ENCODE measurements around the gene SLC9A9. TPM values are rescaled to one million over a fixed set of nuclear protein-coding genes. Genes with fewer than 3 reads are reported as not detected.

The SLC9A9 gene
- total and polyA plus RNA-seq, 2 of the 8 experiments (the other 6 are each of a cell fraction or from before 2014, with no cell fraction given), result 0.48 to 1.1 TPM

DNA sequence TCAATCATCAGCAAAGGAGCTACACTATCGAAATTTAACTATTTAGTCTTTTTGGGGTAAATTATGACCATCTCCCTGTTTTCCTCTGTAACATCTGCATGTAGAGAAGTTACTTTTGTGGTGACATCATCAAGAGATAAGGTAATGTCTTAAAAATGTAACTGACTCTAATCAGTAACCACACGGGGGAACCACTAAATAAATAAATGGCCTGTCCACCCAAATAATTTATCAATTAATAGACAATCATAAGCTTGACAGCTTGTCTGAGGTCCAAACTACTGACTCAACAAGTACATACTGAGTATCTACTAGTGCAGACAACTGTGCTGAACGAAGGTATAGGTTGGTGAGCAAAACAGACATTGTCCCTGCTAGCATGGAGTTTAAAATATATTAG is 219.3 kb downstream of the SLC9A9 start (continued):
- TF ChIP-seq, protein P1, sequence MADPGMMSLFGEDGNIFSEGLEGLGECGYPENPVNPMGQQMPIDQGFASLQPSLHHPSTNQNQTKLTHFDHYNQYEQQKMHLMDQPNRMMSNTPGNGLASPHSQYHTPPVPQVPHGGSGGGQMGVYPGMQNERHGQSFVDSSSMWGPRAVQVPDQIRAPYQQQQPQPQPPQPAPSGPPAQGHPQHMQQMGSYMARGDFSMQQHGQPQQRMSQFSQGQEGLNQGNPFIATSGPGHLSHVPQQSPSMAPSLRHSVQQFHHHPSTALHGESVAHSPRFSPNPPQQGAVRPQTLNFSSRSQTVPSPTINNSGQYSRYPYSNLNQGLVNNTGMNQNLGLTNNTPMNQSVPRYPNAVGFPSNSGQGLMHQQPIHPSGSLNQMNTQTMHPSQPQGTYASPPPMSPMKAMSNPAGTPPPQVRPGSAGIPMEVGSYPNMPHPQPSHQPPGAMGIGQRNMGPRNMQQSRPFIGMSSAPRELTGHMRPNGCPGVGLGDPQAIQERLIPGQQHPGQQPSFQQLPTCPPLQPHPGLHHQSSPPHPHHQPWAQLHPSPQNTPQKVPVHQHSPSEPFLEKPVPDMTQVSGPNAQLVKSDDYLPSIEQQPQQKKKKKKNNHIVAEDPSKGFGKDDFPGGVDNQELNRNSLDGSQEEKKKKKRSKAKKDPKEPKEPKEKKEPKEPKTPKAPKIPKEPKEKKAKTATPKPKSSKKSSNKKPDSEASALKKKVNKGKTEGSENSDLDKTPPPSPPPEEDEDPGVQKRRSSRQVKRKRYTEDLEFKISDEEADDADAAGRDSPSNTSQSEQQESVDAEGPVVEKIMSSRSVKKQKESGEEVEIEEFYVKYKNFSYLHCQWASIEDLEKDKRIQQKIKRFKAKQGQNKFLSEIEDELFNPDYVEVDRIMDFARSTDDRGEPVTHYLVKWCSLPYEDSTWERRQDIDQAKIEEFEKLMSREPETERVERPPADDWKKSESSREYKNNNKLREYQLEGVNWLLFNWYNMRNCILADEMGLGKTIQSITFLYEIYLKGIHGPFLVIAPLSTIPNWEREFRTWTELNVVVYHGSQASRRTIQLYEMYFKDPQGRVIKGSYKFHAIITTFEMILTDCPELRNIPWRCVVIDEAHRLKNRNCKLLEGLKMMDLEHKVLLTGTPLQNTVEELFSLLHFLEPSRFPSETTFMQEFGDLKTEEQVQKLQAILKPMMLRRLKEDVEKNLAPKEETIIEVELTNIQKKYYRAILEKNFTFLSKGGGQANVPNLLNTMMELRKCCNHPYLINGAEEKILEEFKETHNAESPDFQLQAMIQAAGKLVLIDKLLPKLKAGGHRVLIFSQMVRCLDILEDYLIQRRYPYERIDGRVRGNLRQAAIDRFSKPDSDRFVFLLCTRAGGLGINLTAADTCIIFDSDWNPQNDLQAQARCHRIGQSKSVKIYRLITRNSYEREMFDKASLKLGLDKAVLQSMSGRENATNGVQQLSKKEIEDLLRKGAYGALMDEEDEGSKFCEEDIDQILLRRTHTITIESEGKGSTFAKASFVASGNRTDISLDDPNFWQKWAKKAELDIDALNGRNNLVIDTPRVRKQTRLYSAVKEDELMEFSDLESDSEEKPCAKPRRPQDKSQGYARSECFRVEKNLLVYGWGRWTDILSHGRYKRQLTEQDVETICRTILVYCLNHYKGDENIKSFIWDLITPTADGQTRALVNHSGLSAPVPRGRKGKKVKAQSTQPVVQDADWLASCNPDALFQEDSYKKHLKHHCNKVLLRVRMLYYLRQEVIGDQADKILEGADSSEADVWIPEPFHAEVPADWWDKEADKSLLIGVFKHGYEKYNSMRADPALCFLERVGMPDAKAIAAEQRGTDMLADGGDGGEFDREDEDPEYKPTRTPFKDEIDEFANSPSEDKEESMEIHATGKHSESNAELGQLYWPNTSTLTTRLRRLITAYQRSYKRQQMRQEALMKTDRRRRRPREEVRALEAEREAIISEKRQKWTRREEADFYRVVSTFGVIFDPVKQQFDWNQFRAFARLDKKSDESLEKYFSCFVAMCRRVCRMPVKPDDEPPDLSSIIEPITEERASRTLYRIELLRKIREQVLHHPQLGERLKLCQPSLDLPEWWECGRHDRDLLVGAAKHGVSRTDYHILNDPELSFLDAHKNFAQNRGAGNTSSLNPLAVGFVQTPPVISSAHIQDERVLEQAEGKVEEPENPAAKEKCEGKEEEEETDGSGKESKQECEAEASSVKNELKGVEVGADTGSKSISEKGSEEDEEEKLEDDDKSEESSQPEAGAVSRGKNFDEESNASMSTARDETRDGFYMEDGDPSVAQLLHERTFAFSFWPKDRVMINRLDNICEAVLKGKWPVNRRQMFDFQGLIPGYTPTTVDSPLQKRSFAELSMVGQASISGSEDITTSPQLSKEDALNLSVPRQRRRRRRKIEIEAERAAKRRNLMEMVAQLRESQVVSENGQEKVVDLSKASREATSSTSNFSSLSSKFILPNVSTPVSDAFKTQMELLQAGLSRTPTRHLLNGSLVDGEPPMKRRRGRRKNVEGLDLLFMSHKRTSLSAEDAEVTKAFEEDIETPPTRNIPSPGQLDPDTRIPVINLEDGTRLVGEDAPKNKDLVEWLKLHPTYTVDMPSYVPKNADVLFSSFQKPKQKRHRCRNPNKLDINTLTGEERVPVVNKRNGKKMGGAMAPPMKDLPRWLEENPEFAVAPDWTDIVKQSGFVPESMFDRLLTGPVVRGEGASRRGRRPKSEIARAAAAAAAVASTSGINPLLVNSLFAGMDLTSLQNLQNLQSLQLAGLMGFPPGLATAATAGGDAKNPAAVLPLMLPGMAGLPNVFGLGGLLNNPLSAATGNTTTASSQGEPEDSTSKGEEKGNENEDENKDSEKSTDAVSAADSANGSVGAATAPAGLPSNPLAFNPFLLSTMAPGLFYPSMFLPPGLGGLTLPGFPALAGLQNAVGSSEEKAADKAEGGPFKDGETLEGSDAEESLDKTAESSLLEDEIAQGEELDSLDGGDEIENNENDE (IDR thresholded peaks at IDR 0.05; ENCODE audit: insufficient replicate concordance, low read length), result no peak
- TF ChIP-seq SAP30 (IDR thresholded peaks at IDR 0.05; ENCODE audit: insufficient read depth, insufficient replicate concordance, low read length) (no peak), NANOG (IDR thresholded peaks at IDR 0.05; ENCODE audit: insufficient read depth, low read depth, low read length, poor library complexity, severe bottlenecking) (no peak), POLR2AphosphoS5 (IDR thresholded peaks at IDR 0.05; ENCODE audit: low read depth, low read length) (no peak), POU5F1 (IDR thresholded peaks at IDR 0.05; ENCODE audit: low read depth, low read length) (no peak), EGR1 (IDR thresholded peaks at IDR 0.05; ENCODE audit: borderline replicate concordance, low read depth, low read length) (no peak), RBBP5 (IDR thresholded peaks at IDR 0.05; ENCODE audit: borderline replicate concordance, low read depth, low read length) (no peak)
- TF ChIP-seq, protein P2, sequence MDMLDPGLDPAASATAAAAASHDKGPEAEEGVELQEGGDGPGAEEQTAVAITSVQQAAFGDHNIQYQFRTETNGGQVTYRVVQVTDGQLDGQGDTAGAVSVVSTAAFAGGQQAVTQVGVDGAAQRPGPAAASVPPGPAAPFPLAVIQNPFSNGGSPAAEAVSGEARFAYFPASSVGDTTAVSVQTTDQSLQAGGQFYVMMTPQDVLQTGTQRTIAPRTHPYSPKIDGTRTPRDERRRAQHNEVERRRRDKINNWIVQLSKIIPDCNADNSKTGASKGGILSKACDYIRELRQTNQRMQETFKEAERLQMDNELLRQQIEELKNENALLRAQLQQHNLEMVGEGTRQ (IDR thresholded peaks at IDR 0.05; ENCODE audit: low read length), result no peak
